KMS-11 (cell line): ENCODE data around the gene C2orf68.

Experiments used
- H2AFZ ChIP-seq: fragments of 200-600 bp; sonication (generic); 2 replicates; pipeline ENCODE4 v1.6.1; 2016; ENCODE audit warnings: antibody characterized with exemption, mixed run types, low read depth
- H3K27ac ChIP-seq: fragments of 200-600 bp; sonication (generic); 2 replicates; pipeline ENCODE4 v1.6.1; 2016; ENCODE audit warnings: mild to moderate bottlenecking, mixed run types
- H3K27me3 ChIP-seq: fragments of 200-600 bp; sonication (generic); 2 replicates; pipeline ENCODE4 v1.6.1; 2017; ENCODE audit warnings: mild to moderate bottlenecking, low read depth, mixed run types, moderate library complexity; ENCODE audit not compliant: insufficient read depth
- H3K36me3 ChIP-seq: fragments of 200-600 bp; sonication (generic); 2 replicates; pipeline ENCODE4 v1.6.1; 2017; ENCODE audit warnings: mild to moderate bottlenecking, mixed run types; ENCODE audit not compliant: insufficient read depth
- H3K4me1 ChIP-seq: fragments of 200-600 bp; sonication (generic); 2 replicates; pipeline ENCODE4 v1.6.1; 2016; ENCODE audit warnings: mild to moderate bottlenecking, low read depth, mixed run types; ENCODE audit not compliant: poor library complexity, severe bottlenecking
- H3K4me2 ChIP-seq: fragments of 200-600 bp; sonication (generic); 2 replicates; pipeline ENCODE4 v1.7.0; 2016; ENCODE audit warnings: mild to moderate bottlenecking, mixed run types
- H3K4me3 ChIP-seq: fragments of 200-600 bp; sonication (generic); IDR thresholded peaks from 2 replicates; pipeline ENCODE4 v1.6.1; 2017; ENCODE audit warnings: low read depth, low read length, mixed read lengths; ENCODE audit not compliant: insufficient read depth
- H3K79me2 ChIP-seq: fragments of 200-600 bp; sonication (generic); 2 replicates; pipeline ENCODE4 v1.6.1; 2016; ENCODE audit warnings: low read depth, mixed run types; ENCODE audit not compliant: insufficient read depth
- H3K9ac ChIP-seq: fragments of 200-600 bp; sonication (generic); 2 replicates; pipeline ENCODE4 v1.6.1; 2016; ENCODE audit warnings: mild to moderate bottlenecking, mixed run types
- H4K20me1 ChIP-seq: fragments of 200-600 bp; sonication (generic); 2 replicates; pipeline ENCODE4 v1.6.1; 2016; ENCODE audit warnings: mild to moderate bottlenecking, mixed run types; ENCODE audit not compliant: insufficient read depth
- CTCF ChIP-seq: fragments of 200-600 bp; sonication (generic); conservative IDR thresholded peaks from 2 replicates; pipeline ENCODE4 v1.6.1; 2017; ENCODE audit warnings: low read depth, mild to moderate bottlenecking, antibody characterized with exemption, low read length, moderate library complexity, mixed read lengths

Gene C2orf68

GRCh38 chr2:85557130-85557529 is 54.7 kb downstream of the C2orf68 start:
- H4K20me1 ChIP-seq, result no peaks in the 10 kb centered on the region
- H3K27ac ChIP-seq, result no peak overlapping the region
- no peak overlapping the region for H3K4me2 ChIP-seq
- no peak overlapping the region for H3K9ac ChIP-seq
- H3K79me2 ChIP-seq, result peaks cover 14% of the 10 kb centered on the region
- no peak overlapping the region for H3K4me3 ChIP-seq
- H3K36me3 ChIP-seq, result no peaks in the 10 kb centered on the region; the same call in 1 of the 2 replicates
- no peaks in the 10 kb centered on the region for H3K27me3 ChIP-seq
- peaks cover 11% of the 10 kb centered on the region for H3K4me1 ChIP-seq
- no peak for TF ChIP-seq CTCF
- H2AFZ ChIP-seq, result no peak overlapping the region
